ENCODE data around the gene NGLY1.

The NGLY1 gene

GRCh38 chr3:25706213-25706612, 77.0 kb downstream of the NGLY1 start:
- no peak for DNase-seq (ENCODE audit: low read depth)
- no peak overlapping the region for H3K4me3 ChIP-seq (ENCODE audit: low read depth, low read length)
- TF ChIP-seq CTCF (IDR thresholded peaks at IDR 0.05; ENCODE audit: insufficient read depth, low read depth, low read length, missing control alignments): no peak

GRCh38 chr3:25697553-25697952, 85.7 kb downstream of the NGLY1 start:
- TF ChIP-seq CTCF (IDR thresholded peaks at IDR 0.05; ENCODE audit: insufficient read depth, low read depth, low read length, missing control alignments): no peak
- DNase-seq (ENCODE audit: low read depth): no peak
- H3K4me3 ChIP-seq (ENCODE audit: low read depth, low read length): no peak overlapping the region

GRCh38 chr3:25695731-25696420, 87.4 kb downstream of the NGLY1 start:
- H3K4me3 ChIP-seq (ENCODE audit: low read depth, low read length): no peak overlapping the region
- DNase-seq (ENCODE audit: low read depth): no peak
- TF ChIP-seq CTCF (IDR thresholded peaks at IDR 0.05; ENCODE audit: insufficient read depth, low read depth, low read length, missing control alignments): no peak

GRCh38 chr3:25693238-25693637, 90.0 kb downstream of the NGLY1 start:
- TF ChIP-seq CTCF (IDR thresholded peaks at IDR 0.05; ENCODE audit: insufficient read depth, low read depth, low read length, missing control alignments): no peak
- no peak for DNase-seq (ENCODE audit: low read depth)
- no peak overlapping the region for H3K4me3 ChIP-seq (ENCODE audit: low read depth, low read length)

- no peak overlapping the region for H3K4me3 ChIP-seq (ENCODE audit: low read depth, low read length)
- TF ChIP-seq CTCF (IDR thresholded peaks at IDR 0.05; ENCODE audit: insufficient read depth, low read depth, low read length, missing control alignments): no peak
- DNase-seq (ENCODE audit: low read depth): no peak
Measured at GRCh38 chr3:25692341-25692740, 90.9 kb downstream of the NGLY1 start.

GRCh38 chr3:25690768-25691533, 92.3 kb downstream of the NGLY1 start:
- DNase-seq (ENCODE audit: low read depth): no peak
- no peak for TF ChIP-seq CTCF (IDR thresholded peaks at IDR 0.05; ENCODE audit: insufficient read depth, low read depth, low read length, missing control alignments)

More at GRCh38 chr3:25690768-25691533, 92.3 kb downstream of the NGLY1 start:
- H3K4me3 ChIP-seq (ENCODE audit: low read depth, low read length): no peak overlapping the region
